ENCODE data around the gene TMC3.
"Not testable (repeated sequence)": the region's sequence is repeated elsewhere in the genome, so short reads cannot be mapped to it uniquely, and the experiment has no call there.

Gene TMC3

DNA sequence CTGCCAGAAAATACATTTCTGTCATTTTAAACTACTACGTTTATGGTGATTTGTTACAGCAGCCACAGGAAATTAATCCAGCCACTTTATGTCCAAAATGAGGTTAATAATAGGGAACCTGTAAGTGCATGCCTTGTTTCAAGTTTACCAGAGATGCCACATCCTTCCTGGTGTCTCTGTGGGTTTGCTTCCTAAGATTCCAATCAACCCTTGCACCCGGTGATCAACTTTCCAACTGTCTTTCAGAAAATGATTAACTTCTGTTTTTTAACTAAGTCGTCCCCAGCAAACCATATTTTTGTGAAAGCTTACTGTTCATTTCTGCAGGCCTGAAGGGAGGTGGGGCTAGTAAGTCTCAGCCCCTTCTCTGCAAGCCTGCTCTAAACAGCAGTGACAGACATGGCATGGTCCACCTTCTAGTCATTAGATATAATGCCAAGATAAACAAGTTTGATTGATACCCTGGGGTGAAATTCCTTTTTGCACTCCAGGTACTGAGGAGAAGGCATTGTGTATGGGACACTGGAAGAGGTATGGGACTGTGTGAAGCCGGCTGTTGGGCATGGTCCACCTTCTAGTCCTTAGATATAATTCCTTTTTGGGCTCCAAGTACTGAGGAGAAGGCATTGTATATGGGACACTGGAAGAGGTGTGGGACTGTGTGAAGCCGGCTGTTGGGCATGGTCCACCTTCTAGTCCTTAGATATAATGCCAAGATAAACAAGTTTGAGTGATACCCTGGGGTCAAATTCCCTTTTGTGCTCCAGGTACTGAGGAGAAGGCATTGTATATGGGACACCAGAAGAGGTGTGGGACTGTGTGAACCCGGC lies 11.1 kb upstream of the TMC3 start:
- no peak for DNase-seq (ENCODE audit: low spot score)

DNA sequence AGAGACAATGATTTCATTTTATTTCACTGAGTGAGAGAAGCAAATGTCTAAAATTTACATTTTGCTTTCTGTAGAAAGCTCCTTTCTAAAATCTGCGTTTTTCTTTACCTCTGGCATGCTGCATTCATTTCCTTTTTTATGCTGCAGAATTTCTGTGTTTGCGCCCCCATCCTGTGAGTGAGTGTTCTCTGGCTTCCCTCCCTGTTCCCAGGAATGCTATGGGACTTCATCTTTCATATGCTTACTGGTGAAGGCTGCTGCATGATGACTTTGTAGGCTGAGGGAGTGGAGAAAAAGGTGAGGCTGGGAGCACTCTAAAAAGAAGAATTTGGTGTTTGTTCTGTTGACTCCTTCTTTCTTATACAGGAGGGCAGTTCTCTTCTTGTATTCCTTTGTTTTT lies 7.7 kb upstream of the TMC3 start:
- DNase-seq (ENCODE audit: low spot score) = no peak

DNA sequence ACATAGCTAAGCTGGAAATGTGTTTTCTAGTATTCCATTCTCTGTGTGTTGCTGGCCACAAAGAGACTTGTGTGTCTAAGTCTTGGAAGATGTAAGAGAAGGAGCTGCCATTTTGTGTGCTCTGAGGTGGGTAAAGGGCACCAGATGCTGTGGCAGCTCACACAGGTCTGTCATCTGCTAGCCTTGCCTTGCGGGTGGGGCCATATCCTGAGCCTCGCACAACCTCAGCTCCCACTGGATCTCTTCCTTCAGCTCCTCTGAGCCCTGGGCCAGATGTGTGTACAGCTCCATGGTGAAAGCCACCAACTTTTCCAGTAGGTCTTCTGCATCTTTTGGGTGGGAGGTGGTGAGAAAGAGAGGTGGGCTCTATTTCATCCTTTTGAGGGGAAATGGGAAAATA lies 6.7 kb upstream of the TMC3 start:
- no peak for DNase-seq (ENCODE audit: low spot score)

DNA sequence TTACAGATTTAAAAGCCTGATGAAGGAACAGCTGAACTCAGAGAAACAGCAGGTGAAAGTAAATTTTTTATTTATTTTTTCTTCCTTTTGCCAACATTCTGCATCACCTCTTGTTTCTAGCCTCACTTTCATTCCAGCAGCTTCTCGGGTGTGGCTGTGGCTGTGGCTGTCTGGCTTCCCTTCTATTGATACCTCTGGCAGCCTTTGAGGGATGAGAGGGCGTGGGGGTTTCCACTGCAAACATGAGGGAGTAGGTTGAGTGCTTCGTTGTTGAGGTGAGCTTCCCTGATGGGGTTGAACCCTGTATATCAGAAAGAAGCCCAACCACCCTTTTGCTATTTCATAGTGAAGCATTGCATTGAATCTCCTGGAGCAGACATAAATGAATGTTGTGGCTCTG lies 6.2 kb upstream of the TMC3 start:
- no peak for DNase-seq (ENCODE audit: low spot score)

DNA sequence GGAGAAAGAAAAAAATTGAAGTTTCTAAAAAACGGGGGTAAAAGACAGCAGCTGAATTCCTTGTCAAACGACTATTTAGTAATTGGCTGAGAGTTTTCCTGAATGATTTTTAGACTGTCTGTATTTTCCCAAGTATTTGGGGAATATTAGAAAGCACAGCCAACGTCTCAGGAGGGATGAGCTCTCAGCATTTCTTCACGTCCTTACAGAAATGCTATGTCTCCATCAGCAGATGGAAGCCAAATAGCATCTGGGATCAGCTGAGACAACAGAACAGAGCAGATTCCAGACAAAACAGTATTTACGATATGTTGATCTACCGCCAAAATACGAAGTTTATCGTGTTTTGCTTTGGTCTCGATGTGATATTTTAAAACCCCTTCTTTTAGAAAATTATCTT lies 5.3 kb upstream of the TMC3 start:
- no peak for DNase-seq (ENCODE audit: low spot score)

DNA sequence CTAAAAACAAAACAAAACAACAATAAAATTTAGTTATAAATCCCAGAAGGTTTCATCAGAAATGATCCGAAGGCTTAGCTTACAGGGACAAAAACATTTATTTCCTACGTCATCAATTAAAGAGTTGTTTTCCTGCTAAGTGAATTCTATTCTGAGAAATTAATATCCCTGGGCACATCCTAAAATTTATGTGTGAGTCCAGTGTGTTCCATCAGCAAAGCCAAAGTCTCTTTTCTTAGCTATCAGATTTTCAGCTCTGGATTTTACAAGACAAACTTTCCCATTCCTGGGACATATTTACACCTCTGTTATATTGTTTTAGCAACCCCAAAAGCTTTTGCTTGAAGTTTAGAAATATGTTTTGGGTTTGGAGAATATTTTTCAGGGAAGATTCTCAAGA lies 4.4 kb upstream of the TMC3 start:
- no peak for DNase-seq (ENCODE audit: low spot score)

DNA sequence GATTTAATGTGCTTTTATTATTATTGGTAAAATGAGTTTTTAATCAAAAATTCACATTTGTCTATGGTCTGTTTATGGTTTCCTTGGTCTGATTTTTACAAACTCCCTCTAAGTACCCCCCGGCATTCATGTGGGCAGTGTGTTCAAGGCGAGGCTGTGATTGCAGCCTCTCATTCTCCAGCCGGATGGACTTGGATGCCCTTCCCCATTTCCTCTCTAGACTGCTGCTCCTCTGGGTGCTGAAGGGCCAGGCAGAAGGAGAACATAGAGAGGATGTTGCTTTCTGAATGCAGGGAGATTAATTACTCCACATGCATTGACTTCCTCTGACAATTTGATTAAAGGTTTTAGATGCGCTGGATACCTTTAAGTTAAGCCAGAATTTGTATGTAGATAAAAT lies 3.9 kb upstream of the TMC3 start:
- DNase-seq (ENCODE audit: low spot score) = no peak

DNA sequence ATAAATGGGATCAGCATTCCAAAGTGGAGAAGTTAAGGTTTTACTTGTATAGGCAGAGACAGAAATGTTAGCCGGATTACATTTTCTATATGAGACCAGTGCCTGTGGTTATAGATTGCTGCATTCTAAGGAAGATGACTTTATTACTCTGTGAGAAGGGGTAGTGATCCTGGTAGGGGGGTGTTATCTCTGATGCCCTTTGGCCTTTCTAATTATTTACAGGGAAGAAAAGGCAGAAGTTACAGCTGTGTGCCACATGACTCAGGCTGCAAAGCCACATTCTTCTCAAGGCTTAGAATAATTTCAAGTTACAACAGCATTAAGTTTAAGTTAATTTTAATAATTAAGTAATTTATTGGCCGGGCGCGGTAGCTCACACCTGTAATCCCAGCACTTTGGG lies 2.2 kb upstream of the TMC3 start:
- DNase-seq (ENCODE audit: low spot score) = no peak

DNA sequence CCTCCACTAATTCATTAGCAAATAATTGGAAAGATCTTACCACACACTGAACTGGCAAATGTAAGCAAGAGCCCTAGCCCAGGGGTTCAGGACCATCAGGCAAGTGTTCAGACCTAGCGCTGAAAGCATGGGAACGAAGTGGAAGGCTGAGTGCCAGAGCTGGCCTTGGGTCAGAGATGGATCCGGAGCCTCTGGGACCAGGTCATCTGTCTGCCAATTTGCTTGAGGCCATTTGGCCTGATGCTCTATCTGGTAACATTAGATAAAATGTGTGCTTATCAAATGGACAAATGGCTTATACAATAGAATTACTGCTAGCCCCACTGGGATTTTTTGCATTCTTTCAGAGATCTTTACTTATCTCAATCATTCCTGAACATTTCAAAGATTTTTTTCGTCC lies 1.4 kb upstream of the TMC3 start:
- DNase-seq (ENCODE audit: low spot score) = no peak

DNA sequence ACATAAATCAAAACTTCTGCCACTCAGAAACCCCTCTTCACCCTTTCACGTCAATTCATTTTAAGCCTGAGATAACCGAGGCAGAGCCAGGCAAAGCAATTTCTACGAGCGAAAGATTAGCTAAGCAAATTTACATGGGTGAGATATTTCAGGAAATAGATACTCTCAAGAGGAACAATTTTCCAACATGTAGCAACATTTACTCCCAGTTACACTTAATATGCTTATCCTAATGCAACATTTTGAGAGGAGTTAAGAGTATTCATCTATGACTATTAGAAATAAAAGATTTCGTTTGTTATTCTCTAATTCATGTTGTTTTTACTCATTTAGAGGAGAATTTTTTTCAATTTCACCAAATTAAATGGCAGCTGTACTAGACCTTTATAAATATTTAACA lies 837 bp downstream of the TMC3 start:
- no peak for DNase-seq (ENCODE audit: low spot score)

DNA sequence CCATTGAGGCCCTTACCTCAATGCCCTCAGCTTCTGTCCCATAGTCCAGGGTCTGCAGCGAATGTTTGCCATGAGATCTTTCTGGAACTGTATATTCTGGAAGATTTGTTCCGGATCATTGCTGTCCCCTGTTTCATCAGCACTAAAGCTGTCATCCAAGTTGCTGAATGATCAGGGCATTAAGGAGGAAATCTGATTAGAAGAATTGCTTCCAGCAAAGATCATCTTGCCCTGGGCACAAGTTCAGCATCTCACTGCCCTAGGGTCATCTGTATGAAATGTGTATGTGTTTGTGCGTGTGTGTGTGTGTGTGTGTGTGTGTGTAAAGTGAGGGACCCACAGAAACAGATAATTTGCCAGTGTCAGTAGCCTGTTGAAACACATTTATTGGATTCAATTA lies 1.4 kb downstream of the TMC3 start:
- no peak for DNase-seq (ENCODE audit: low spot score)

DNA sequence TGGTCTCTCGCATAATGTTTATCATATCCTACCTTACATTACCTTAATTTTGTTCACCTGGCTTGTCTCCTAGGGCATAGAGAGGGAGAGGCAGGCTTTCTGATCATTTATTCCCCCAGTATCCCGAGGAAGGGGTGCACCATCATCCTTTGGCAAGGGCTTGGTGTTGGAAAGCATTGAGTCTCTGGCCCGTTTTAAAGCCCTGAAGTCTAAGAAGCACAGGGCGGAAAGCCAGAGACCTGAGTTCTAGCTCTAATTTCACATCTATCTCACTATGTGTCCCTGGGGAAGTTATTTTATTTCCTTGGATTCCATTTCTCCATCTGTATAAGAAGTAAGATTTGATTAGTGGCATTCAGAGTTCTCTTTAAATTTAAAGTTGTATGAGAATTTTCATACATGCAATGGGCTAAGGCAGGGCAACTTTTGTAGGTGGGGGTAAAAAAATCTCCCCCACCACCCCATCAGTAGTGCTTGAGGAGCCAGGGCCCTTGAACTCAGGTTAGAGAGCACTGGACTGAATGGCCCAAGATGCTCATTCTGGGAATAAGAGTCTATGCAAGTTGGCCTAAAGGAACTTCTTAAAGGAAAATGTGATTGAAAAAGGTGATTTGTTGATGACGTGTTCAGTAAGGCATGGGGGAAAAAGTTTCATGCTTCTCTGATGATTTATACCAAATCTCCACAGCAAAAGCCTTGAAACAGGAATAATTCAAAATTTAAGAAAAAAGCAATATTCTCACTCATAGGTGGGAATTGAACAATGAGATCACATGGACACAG lies 10.1 kb downstream of the TMC3 start:
- no peak for DNase-seq (ENCODE audit: low spot score)

DNA sequence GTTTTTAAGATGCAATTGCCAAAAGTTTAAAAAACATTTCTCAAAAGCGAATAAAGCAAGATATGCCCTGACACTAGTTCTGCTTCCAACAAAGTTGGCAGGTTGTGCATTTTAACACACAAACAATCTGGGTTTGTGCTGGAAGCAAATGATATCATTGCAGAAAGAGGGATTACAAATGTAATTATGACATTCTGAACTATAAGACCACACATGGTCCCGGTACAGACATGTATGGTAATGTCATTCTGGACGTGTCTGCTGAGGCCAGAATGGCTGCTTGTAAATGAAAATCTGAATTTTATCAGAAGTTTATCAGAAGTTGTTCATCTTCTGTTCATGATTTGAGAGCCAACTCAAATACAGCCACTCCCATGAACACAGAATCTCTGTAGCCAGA lies 10.7 kb downstream of the TMC3 start:
- no peak for DNase-seq (ENCODE audit: low spot score)

DNA sequence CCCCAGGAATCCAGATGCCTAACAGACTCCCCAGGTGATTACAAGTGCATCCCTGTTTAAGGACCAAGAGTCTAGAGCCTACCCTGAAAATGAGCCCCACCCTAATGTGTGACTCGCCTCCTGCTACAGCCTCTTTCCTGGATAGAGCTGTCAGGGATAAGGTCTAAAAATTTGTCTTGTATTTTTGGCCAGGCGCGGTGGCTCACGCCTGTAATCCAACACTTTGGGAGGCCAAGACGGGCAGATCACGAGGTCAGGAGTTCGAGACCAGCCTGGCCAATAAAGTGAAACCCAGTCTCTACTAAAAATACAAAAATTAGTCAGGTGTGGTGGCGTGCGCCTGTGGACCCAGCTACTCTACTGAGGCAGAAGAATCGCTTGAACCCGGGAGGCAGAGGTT lies 11.2 kb downstream of the TMC3 start:
- DNase-seq (ENCODE audit: low spot score) = no peak

DNA sequence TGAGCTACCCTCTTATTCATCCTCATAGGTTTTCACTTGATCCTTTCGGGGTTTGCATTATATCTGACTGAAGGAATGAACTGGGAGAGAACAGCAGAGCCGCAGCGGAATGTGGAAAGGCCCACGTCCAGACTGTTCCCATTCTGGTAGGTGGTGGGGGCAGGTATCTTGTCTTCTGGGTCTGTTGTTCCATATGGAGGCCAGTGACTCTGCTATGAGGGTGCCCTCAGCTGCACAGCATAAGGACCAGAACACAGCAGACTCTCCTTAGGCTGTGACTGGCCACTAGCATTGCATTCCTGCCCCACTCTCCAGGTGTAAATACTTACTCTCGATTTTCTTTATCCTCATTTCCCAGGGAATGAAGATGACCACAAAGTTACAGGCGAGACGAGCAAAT lies 12.1 kb downstream of the TMC3 start:
- DNase-seq (ENCODE audit: low spot score) = no peak

DNA sequence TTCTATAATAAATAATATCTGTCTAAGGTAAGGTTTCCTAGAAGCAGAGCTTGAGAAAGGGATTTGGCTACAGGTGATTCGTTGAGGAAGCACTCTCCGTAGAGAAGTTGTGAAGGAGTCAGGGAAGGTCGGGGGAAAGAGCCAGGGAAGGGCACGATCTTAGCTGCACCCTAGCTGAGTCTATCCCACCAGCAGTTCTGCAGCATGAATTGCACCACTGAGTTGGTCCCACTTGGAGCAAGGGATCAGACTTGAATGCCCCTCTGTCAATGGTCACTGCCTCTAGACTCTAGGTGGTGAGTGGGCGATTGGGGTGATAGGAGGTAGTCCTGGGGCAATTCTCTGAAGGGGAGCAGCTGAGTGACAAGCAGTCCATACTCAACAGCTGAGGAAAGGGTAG lies 13.5 kb downstream of the TMC3 start:
- DNase-seq (ENCODE audit: low spot score) = no peak

DNA sequence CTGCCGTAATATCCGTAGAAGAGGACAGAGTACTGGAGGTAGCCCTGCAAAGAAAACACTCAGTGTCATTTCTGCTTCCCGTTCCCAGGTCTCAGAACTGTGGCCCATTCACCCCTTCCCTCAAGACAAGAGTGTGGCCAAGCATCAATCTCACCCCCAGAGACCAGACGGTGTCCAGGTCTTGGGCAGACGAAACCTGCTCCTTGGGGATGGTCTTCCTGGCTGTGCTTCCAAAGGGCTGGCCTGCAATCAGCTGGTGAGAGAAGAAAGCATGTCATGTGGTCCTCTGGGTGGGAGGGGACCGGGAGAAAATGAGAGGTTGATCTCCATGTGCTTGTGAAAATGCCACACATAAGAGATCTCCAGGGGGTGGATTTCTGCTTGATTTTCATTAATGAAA lies 15.8 kb downstream of the TMC3 start:
- DNase-seq (ENCODE audit: low spot score) = no peak

DNA sequence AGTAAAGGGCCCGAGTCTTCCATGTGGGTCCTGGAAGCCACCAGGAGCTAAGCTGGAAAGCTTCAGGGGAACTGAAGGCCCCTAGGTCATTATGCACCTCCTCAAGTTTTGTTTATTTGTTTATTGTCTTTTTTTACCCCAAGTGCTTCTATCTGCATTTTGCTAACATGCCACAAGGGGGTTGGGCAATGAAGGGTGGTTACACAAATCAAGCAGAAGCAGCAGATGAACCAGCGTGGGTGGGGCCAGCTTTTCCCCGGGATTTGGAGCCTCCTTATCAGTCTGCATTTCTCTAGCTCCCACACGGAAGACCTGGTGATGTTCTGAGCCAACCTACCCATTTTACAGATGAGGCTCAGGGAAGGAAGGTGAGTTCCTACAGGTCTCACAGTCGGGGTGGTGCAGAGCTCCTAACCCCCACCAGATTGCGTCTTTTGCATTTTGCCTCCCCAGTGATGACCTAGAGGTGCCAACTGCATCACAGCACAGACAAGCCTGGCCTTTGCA lies 16.8 kb downstream of the TMC3 start:
- DNase-seq (ENCODE audit: low spot score) = no peak

DNA sequence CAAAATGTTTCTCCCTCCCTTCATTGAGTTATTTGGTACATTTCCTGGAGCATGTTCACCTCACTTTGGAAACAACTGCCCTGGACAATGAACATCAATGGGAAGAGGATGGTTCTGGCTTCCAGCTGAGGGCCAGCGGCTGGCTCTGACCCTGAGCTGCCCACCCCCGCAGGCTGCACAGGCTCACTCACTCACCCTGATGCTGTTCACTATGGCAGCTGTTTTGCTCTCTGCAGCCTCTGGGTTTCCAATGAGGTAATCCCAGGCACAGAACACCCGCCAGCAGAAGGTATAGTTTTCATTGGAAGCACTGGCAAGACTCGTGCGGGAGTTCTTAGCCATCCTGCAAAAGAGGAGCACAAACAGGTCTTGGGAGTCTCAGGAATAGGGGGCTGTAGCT lies 17.8 kb downstream of the TMC3 start:
- no peak for DNase-seq (ENCODE audit: low spot score)

DNA sequence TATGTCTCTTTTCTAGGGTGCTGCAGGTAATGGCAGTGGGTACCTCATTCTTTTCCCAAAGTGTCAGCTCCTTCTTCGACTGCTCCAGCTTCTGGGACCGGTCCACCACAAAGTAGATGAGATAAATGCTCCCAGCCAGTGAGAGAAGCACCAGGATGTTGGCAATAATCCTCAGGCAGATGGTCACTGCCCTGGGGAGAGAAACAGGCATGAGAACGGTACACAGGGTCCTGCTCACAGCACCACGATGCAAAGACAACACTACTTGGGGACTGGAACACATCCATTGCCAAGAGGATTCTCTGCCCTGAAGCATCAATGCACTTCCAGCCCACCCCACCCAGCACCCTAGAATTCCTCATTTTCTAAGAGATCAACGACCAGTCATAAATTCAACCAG lies 22.4 kb downstream of the TMC3 start:
- DNase-seq (ENCODE audit: low spot score) = no peak

DNA sequence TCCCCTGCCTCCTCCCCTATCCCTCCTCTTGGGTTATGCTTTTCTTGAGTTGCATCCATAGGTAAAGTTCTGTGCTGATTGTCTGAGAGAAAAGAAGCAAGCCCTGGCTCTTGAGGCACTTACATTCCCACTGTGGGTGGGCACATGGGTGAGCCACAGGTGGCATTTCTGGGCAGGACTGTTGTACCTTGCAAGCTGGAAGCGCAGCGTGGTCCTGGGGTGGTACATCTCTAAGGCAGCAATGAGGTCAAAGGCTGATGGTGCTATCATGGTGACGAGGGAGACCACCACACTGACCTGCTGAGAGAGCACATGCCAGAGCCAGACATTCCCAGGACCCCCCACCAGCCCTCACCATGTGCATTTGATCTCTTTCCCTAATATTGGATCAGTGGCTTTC lies 24.7 kb downstream of the TMC3 start:
- no peak for DNase-seq (ENCODE audit: low spot score)

DNA sequence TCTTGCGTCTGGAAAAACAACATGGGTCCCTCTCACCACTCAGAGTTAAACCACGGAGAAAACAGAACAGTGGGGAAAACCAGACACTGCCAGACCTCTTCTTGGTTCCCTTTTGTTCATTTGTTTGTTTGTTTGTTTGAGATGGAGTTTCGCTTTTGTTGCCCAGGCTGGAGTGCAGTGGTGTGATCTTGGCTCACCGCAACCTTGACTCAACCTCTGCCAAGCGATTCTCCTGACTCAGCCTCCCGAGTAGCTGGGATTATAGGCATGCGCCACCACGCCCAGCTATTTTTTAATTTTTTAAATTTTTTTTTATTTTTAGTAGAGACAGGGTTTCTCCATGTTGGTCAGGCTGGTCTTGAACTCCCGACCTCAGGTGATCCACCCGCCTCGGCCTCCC lies 25.3 kb downstream of the TMC3 start:
- DNase-seq (ENCODE audit: low spot score) = not testable (repeated sequence)

DNA sequence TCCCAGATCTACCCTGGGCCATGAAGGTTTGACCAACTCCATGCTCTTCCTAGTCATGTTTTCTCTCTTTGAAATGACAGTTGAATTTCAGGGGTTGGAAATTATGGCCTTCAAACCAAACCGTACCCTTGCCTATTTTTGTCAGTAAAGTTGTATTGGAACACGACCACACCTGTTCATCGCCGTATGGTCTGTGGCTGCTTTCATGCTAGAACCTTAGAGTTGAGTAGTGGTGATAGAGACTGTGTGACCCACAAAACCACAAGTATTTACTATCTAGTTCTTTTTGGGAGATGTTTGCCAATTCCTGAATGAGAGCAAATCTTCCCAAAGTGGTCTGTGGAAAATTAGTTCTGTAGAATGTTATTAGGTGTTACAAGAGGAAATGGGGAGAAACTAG lies 26.1 kb downstream of the TMC3 start:
- DNase-seq (ENCODE audit: low spot score) = no peak

DNA sequence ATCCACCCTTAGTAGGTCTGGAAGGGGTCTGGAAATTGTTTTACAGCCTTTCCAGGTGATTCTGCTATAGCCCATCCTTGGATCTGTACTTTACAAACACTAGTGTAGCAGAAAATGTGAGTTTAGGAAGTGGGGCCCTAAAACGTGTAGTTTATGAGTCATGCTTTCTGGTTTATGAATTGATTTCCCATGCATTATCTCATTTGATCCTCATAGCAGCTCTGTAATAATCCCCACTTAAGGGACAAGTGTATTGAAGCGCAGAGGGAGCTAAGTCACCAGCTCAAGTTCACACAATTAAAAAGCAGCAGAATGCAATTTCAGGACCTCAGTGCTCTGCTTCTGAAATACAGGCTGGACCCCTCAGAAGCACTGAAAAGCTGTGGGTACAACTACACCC lies 27.4 kb downstream of the TMC3 start:
- DNase-seq (ENCODE audit: low spot score) = no peak
